ENCODE results near the gene MND1.

DNA sequence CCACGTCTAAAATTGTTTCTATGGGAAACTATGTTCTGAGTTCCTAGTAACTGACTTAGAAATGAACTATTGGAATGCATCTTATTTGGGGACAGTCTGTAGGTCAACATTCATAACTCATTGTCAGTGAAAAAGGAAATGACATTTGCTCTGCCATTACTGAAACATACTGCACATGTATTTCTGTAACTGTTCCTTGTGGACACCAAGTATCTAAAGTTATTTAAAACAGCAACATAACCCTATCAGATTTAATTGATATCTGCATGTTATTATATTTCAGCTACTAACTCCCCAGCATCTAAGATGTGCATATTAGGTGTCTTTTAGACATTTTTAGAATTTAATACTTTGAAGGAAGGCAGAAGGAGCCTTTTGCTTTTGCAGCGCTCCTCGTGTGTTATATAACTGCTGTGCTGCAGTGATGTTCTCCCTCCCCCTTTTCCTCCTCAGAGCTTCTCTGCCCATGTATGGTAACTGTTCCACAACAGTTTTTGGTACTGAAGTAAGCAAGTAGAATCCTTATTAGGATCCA, 84.5 kb downstream of the MND1 start:
- TF ChIP-seq, protein P1, sequence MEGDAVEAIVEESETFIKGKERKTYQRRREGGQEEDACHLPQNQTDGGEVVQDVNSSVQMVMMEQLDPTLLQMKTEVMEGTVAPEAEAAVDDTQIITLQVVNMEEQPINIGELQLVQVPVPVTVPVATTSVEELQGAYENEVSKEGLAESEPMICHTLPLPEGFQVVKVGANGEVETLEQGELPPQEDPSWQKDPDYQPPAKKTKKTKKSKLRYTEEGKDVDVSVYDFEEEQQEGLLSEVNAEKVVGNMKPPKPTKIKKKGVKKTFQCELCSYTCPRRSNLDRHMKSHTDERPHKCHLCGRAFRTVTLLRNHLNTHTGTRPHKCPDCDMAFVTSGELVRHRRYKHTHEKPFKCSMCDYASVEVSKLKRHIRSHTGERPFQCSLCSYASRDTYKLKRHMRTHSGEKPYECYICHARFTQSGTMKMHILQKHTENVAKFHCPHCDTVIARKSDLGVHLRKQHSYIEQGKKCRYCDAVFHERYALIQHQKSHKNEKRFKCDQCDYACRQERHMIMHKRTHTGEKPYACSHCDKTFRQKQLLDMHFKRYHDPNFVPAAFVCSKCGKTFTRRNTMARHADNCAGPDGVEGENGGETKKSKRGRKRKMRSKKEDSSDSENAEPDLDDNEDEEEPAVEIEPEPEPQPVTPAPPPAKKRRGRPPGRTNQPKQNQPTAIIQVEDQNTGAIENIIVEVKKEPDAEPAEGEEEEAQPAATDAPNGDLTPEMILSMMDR (conservative IDR thresholded peaks at IDR 0.05; ENCODE audit: low read length): no peak
- no peak for TF ChIP-seq EZH2phosphoT487 (IDR thresholded peaks at IDR 0.05; ENCODE audit: borderline replicate concordance, low read depth, low read length)

All from OCI-LY7 (cell line).